HG02885 (cell line): Measurements from ENCODE around the gene PLXDC1.
"Not testable (repeated sequence)": the region's sequence is repeated elsewhere in the genome, so short reads cannot be mapped to it uniquely, and the experiment has no call there.

ENCODE experiments used
- ATAC-seq: cut with Tn5 transposase; IDR thresholded peaks from one replicate; pipeline ENCODE4 v1.9.1; 2021; ENCODE audit warnings: mild to moderate bottlenecking; ENCODE audit not compliant: unreplicated experiment, poor library complexity

The PLXDC1 gene

GRCh38 chr17:39073916-39074315, 77.5 kb downstream of the PLXDC1 start:
- ATAC-seq: no peak

- no peak for ATAC-seq
These were observed 78.1 kb downstream of the PLXDC1 start for GRCh38 chr17:39073353-39073752.

- no peak for ATAC-seq
These were observed 79.9 kb downstream of the PLXDC1 start for GRCh38 chr17:39071573-39071972.

- ATAC-seq: no peak
These were observed 82.2 kb downstream of the PLXDC1 start for GRCh38 chr17:39069114-39069756.

- ATAC-seq: no peak
These were observed 86.6 kb downstream of the PLXDC1 start for GRCh38 chr17:39064819-39065218.

GRCh38 chr17:39064374-39064773, 87.1 kb downstream of the PLXDC1 start:
- ATAC-seq: no peak

- no peak for ATAC-seq
These were observed 87.8 kb downstream of the PLXDC1 start for GRCh38 chr17:39063681-39064069.

GRCh38 chr17:39062846-39063680, 88.4 kb downstream of the PLXDC1 start:
- ATAC-seq: no peak

- ATAC-seq: no peak
These were observed 92.9 kb downstream of the PLXDC1 start for GRCh38 chr17:39058524-39058923.

GRCh38 chr17:39057701-39058206, 93.7 kb downstream of the PLXDC1 start:
- ATAC-seq: no peak

GRCh38 chr17:39054111-39054645, 97.3 kb downstream of the PLXDC1 start:
- no peak for ATAC-seq

GRCh38 chr17:39052423-39052822, 99.0 kb downstream of the PLXDC1 start:
- ATAC-seq: not testable (repeated sequence)

GRCh38 chr17:39051001-39051585, 100.3 kb downstream of the PLXDC1 start:
- ATAC-seq: no peak

GRCh38 chr17:39045948-39046679, 105.3 kb downstream of the PLXDC1 start:
- ATAC-seq: no peak

- ATAC-seq: no peak
These were observed 115.4 kb downstream of the PLXDC1 start for GRCh38 chr17:39036009-39036408.

GRCh38 chr17:39035578-39035977, 115.9 kb downstream of the PLXDC1 start:
- not testable (repeated sequence) for ATAC-seq

GRCh38 chr17:39028690-39029089, 122.7 kb downstream of the PLXDC1 start:
- ATAC-seq: no peak

- ATAC-seq: no peak
These were observed 123.9 kb downstream of the PLXDC1 start for GRCh38 chr17:39027455-39028035.

GRCh38 chr17:39026980-39027451, 124.4 kb downstream of the PLXDC1 start:
- no peak for ATAC-seq

- not testable (repeated sequence) for ATAC-seq
These were observed 125.1 kb downstream of the PLXDC1 start for GRCh38 chr17:39026346-39026745.
